ENCODE data around the gene RBM8A. TPM values are rescaled to one million over a fixed set of nuclear protein-coding genes. Genes with fewer than 3 reads are reported as not detected.
A peak's percentile ranks its signal among the peaks of the same experiment; 100 is the strongest.
"Not testable (repeated sequence)": the region's sequence is repeated elsewhere in the genome, so short reads cannot be mapped to it uniquely, and the experiment has no call there.

The RBM8A gene
- total and polyA plus RNA-seq, 7 donors = 82.9 to 527 (median 207) TPM

- 67 to 77% (median 73%) methylated on average over 2 of the region's 2 CpGs for WGBS, 3 donors
- intact Hi-C loops (cut with DNase I) = no loop called here
- H3K27me3 ChIP-seq (ENCODE audit: insufficient read depth in 3 of 3, low read length in 2 of 3) = no peaks in the 10 kb centered on the region
- H3K27ac ChIP-seq = no peak overlapping the region
- H3K9me3 ChIP-seq = no peaks in the 10 kb centered on the region
- no peak overlapping the region for H3K4me3 ChIP-seq
- peaks cover 25% of the 10 kb centered on the region for H3K4me1 ChIP-seq
- ATAC-seq (no peak), DNase-seq (no peak)
- H3K36me3 ChIP-seq (ENCODE audit: insufficient read depth in 1 of 2, low read depth in 1 of 2) = peaks cover 0 to 48% of the 10 kb centered on the region in 2 donors
- no peak for TF ChIP-seq CTCF (IDR thresholded peaks at IDR 0.05)
Measured at GRCh38 chr1:145922266-145922665, 5.0 kb downstream of the RBM8A start.

- Histone ChIP-seq H3K36me3 (ENCODE audit: insufficient read depth in 1 of 2, low read depth in 1 of 2) (peaks cover 3 to 56% of the 10 kb centered on the region in 2 donors), H3K27ac (peak overlapping the region; percentile 88), H3K4me1 (peaks cover 21% of the 10 kb centered on the region), H3K4me3 (peak overlapping the region; percentile 98)
- H3K9me3 ChIP-seq; ATAC-seq; DNase-seq; H3K27me3 ChIP-seq (ENCODE audit: insufficient read depth in 3 of 3, low read length in 2 of 3); intact Hi-C loops (cut with DNase I): not testable (repeated sequence)
- WGBS, 3 donors = 86 to 97% (median 87%) methylated on average over 2 of the region's 4 CpGs
Measured at GRCh38 chr1:145920297-145920696, 7.0 kb downstream of the RBM8A start.

- H3K4me1 ChIP-seq = peaks cover 21% of the 10 kb centered on the region
- intact Hi-C loops (cut with DNase I) = loop anchor here (5.0 kb wide), 2 partner anchors 33 to 93 kb away; no protein-coding TSS in a partner anchor
Measured at GRCh38 chr1:145918992-145919939, 8.0 kb downstream of the RBM8A start.

GRCh38 chr1:145918144-145918991 is 8.9 kb downstream of the RBM8A start, which contains the start of gene PEX11B:
TSS of gene PEX11B (minus strand) at chr1:145918717. CDS start at chr1:145918688, 29 bp downstream.
- H3K27ac ChIP-seq = peak within 1 kb of the TSS; percentile 88
- peak within 1 kb of the TSS; percentile 98 for H3K4me3 ChIP-seq
- intact Hi-C loops (cut with DNase I) = loop anchor here (5.0 kb wide), 2 partner anchors 34 to 94 kb away; no protein-coding TSS in a partner anchor
- ATAC-seq (peak; percentile 88 to 94 (median 90)), DNase-seq (peak; percentile 89 to 93)
- TF ChIP-seq CTCF (IDR thresholded peaks at IDR 0.05) = no peak
- H3K36me3 ChIP-seq (ENCODE audit: insufficient read depth in 1 of 2, low read depth in 1 of 2) = peaks cover 3 to 61% of the 10 kb centered on the region in 2 donors
- WGBS, 3 donors = 0 to 1% (median 0%) methylated on average over 51 of the region's 51 CpGs
- H3K27me3 ChIP-seq (ENCODE audit: insufficient read depth in 3 of 3, low read length in 2 of 3) = no peaks in the 10 kb centered on the region
- peaks cover 21% of the 10 kb centered on the region for H3K4me1 ChIP-seq
- H3K9me3 ChIP-seq = no peaks in the 10 kb centered on the region

More at GRCh38 chr1:145918992-145919939, 8.0 kb downstream of the RBM8A start:
- H3K27me3 ChIP-seq (ENCODE audit: insufficient read depth in 3 of 3, low read length in 2 of 3) = no peaks in the 10 kb centered on the region
- peak overlapping the region; percentile 98 for H3K4me3 ChIP-seq
- peaks cover 3 to 61% of the 10 kb centered on the region in 2 donors for H3K36me3 ChIP-seq (ENCODE audit: insufficient read depth in 1 of 2, low read depth in 1 of 2)
- 2 to 5% (median 4%) methylated on average over 33 of the region's 33 CpGs for whole genome bisulfite sequencing, 3 donors
- ATAC-seq (peak; percentile 85 to 89 (median 88)), DNase-seq (peak; percentile 66 to 86)
- no peaks in the 10 kb centered on the region for H3K9me3 ChIP-seq
- TF ChIP-seq CTCF (IDR thresholded peaks at IDR 0.05) = no peak
- H3K27ac ChIP-seq = peak overlapping the region; percentile 88

All from psoas muscle (tissue), 8 donors.